Activated CD8-positive, alpha-beta memory T cell treated with anti-CD3 and anti-CD28 coated beads, Interleukin-2, amount 50 U/mL, for 24 hours (primary cell): ENCODE measurements around the gene IFT81.
"Not testable (repeated sequence)": the region's sequence is repeated elsewhere in the genome, so short reads cannot be mapped to it uniquely, and the experiment has no call there.

ENCODE experiments used
- DNase-seq: peaks from one replicate; pipeline ENCODE4 v3.0.0-alpha.2; 2020; ENCODE audit errors: extremely low read depth

The IFT81 gene

GRCh38 chr12:110107369-110108281, 16.5 kb upstream of the IFT81 start:
- no peak for DNase-seq

DNA sequence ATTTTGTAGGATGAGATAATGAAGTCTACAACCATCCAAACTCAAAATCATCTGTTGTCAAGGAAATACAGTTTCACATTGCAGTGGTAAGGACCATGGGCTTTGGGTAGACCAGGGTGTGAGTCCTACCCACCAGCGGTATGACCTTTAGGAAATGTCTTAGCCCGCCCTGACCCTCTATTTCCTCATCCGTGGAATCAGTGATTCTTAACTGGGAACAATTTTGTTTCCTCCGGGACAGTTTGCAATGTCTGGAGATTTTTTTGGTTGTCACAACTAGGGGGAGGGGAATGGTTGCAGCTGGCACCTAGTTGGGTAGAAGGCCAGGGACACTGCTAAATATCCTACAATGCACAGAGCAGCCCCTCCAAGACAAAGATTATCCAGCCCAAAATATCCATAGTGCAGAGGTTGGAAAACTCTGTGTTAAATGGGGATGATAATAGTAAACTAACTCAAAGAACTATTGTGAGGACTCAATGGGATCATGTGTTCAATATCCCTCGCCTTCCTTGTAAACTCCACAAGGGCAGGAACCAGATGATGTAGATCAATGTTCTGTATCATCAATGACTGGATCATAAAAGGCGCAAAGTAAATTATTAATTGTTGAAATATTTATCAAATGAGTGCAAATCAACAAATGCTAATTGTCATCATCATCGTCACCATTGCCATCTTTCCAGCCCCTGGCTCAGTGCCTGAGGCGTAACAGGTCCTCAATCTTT, 15.7 kb upstream of the IFT81 start:
- DNase-seq = no peak

DNA sequence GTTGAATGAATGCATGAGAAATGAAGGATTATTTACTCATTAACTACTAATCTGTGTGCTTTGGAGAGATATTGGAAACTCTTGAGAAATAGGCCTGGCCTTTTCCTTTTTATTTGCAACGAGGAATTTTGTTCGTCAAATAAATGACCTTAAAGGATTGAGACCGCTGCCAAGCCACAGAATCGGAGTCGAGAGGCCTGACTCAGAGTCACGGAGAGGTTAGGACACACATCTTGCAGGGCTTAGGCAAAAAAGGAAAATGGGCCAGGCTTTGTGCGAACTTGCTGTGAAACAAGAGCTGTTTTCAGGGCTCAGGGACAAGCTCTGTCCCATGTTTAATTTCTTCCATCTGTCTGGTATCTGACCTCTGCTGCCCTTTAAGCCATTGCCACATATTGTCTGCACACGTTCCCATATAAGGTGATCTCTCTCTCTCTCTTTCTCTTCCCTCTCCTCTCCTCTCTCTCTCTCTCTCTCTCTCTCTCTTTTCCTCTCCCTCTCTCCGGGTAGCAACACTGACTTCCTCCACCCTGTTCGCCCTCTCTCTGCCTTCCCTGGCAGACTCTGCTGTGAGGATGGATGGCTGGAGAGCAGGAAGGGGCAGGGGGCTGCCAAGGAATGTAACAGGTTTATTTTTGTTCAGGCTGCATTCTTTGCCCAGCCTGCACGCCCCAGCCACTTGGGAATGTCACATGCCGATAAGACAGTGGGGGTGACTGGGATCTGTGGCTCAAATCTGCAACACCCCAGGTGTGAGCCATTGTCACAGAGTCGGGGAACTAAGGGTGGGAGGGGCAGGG, 14.9 kb upstream of the IFT81 start:
- no peak for DNase-seq

DNA sequence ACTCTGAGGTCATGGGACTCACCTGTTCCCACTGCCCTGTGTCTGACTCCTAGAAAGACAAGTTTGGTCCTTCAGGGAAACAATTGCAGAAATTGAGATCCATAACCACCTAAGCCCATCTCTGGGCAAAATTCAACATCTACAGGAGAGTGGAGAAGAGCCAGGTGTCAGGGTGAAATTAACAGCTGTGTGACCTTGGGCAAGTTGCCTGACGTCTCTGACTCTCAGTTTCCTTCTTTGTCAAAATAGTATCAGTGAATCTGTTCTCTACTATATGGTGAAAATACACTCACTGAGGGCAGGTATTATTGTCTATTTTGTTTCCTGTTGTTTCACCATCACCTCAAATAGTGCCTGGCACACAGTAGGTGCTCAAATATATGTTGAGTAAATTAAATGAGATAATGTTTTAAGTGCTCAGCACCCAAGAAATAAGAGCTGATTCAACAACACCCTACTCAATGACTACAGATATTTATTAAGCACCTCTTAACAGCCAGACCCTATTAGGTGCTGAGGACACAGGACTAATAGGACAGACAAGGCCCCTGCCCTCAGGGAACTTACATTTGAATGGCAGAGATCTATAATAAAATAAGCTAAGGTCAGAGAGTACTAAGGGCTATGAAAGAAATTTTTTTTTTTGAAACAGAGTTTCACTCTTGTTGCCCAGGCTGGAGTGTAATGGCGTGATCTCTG, 14.2 kb upstream of the IFT81 start:
- no peak for DNase-seq

GRCh38 chr12:110111476-110112334, 12.5 kb upstream of the IFT81 start:
- no peak for DNase-seq

GRCh38 chr12:110112335-110112660, 11.9 kb upstream of the IFT81 start:
- no peak for DNase-seq

GRCh38 chr12:110114528-110114937, 9.6 kb upstream of the IFT81 start:
- no peak for DNase-seq

GRCh38 chr12:110115675-110116074, 8.5 kb upstream of the IFT81 start:
- DNase-seq = no peak

GRCh38 chr12:110116623-110117022, 7.5 kb upstream of the IFT81 start:
- no peak for DNase-seq

DNA sequence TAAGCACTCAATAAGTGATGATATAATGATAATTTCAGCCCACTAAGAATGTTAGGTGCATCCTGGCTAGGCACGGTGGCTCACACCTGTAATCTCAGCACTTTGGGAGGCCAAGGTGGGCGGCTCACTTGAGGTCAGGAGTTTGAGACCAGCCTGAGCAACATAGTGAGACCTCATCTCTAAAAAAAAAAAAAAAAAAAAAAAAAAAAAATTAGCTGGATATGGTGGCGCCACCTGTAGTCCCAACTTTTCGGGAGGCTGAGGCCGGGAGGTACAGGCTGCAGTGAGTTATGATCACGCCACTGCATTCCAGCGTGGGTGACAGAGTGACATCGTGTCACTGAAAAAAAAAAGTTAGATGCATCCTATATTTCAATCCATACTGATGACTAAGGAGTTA, 6.9 kb upstream of the IFT81 start:
- DNase-seq = not testable (repeated sequence)

DNA sequence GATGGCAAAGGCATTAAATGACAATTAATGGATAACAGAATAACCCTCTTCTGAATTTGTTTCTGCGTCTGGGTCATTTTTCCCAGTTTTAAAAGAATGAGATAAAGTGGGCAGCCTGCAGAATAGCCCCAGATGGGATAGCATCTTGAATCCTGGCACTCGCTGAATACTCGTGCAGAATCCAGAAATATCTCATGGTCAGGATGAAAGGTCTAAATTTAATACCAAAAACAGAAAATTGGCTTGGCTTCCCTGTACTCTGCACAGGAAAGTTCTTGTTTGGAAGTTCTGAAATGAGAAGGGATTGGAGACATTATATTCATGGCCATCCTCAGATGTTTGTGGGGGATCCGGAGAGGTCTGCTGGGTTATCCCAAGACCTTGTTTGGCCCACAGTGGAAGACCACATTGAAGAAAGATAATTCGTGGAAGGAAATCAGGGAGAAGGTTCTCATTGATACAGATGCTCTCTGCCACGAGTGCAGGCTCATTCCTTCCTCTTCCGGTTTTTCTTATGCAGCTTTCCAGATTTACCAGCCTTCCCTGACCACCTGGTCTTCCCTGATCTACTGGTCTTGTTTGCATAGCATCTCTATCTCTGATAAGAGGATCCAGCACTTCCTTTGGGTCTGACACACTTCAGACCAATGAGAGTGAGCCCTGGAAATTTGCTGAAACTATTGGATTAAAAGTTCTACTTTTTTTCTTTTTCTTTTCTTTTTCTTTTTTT, 6.0 kb upstream of the IFT81 start:
- DNase-seq = no peak

DNA sequence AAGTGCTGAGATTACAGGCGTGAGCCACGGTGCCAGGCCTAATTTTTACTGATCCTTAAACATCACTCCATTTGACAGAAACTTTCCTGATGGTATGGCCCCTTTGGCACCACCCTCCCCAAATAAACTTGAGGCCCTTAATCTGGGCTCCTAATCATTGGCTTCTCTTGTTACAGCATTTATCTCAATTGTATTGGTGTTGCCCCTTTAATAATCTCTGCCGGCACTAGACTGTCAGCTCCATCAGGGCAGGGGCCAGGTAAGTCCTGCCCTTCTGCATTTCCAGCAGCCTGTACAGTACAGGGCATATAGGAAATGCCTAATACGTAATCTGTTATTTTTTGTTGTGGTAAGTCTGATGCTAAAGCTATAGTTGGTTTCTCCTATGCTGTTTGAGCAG, 1.2 kb upstream of the IFT81 start:
- no peak for DNase-seq

DNA sequence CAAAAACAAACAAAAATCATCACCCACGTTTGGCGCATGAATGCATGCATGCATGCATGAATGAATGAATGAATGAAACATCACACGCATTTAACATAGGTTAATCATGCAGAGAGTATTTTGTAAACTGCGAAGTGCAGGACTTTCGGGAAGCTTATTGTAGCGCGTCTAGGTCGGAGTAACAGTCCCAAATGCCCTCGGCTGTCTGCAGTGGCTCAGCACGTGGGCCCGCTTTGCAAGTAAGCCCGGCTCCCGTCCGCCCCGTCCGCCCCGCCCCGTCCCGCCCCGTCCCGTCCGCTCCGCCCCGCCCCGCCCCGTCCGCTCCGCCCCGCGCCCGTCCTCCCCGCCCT, 263 bp upstream of the IFT81 start:
- DNase-seq = no peak

GRCh38 chr12:110126557-110126956, 2.4 kb downstream of the IFT81 start:
- DNase-seq = no peak

DNA sequence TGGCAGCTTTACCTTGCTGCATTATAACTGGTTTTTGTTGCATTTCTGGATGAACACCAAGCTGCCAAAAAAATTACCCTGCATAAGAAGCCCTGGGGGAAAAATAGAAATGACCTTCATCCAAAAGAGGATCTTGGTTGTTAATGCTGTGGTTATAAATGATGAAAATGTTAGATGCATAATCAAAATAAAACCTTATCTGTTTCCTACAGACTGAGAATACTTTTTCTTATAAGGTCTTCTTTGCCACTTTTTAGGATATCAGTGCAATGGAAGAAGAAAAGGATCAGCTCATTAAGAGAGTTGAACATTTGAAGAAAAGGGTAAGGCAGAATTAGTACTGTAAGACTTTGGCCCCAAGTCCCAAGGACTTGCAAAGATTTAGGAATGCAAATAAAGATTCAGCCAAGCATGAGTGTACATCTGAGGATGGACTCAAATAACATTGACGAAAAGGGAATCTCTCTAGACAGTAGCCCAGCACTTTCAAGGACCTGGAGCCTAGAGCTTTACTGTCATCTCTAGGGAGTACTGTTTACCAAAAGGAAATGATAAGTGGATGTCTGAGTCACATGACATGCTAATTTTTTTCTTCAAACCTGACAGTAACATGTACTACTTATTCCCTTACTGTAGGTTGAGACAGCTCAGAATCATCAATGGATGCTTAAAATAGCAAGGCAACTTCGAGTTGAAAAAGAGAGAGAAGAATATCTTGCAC, 10.7 kb downstream of the IFT81 start:
- no peak for DNase-seq

DNA sequence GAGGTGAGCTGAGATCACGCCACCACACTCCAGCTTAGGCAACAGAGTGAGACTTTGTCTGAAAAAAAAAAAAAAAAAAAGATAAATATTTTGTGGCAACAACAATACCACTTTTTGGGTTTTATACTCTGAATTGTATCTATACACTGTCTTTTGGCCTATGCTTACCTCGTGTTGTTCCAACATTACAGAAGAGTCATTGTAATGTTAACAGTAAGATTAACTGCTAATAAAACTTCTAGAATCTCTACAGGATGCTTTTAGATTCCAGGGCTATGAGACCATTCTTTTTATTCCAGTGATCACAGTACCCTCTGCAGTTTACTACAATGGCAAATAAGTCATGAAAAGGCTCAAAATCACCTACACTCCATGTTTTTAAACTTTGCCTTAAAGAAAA, 11.6 kb downstream of the IFT81 start:
- no peak for DNase-seq

GRCh38 chr12:110137786-110138185, 13.6 kb downstream of the IFT81 start:
- no peak for DNase-seq

DNA sequence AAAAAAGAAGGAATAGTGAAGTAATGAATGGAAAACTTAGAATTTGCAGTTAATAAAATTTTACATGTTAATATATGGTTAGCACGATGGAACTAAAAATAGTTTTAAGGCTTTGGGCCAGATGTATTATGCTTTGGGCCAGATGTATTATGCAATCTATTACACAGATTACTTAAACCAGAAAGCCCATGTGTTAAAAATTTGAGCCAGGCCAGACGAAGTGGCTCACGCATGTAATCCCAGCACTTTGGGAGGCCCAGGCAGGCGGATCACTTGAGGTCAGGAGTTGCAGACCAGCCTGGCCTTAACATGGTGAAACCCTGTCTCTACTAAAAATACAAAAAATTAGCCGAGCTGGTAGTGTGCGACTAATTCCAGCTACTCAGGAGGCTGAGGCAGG, 17.2 kb downstream of the IFT81 start:
- no peak for DNase-seq

DNA sequence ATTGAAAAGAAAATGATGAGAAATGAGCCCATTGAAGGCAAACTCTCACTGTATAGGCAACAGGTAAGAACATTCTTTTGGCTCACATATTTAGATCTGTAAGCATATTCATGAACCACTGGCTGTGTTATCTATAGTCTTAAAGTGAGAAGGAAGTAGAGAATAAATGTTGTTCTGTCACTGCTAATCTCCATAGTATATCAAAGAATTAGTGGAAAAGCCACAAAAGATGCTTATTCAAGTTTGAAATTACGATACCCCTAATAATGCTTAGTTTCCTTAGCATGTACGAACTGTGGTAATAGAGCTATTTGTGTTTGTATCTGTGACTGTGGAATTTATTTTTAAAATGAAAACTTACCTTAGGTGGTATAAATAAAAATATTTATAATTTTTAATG, 22.8 kb downstream of the IFT81 start:
- DNase-seq = no peak
